ENCODE measurements around the gene SLC41A3.
"Not testable (repeated sequence)": the region's sequence is repeated elsewhere in the genome, so short reads cannot be mapped to it uniquely, and the experiment has no call there.

The SLC41A3 gene

DNA sequence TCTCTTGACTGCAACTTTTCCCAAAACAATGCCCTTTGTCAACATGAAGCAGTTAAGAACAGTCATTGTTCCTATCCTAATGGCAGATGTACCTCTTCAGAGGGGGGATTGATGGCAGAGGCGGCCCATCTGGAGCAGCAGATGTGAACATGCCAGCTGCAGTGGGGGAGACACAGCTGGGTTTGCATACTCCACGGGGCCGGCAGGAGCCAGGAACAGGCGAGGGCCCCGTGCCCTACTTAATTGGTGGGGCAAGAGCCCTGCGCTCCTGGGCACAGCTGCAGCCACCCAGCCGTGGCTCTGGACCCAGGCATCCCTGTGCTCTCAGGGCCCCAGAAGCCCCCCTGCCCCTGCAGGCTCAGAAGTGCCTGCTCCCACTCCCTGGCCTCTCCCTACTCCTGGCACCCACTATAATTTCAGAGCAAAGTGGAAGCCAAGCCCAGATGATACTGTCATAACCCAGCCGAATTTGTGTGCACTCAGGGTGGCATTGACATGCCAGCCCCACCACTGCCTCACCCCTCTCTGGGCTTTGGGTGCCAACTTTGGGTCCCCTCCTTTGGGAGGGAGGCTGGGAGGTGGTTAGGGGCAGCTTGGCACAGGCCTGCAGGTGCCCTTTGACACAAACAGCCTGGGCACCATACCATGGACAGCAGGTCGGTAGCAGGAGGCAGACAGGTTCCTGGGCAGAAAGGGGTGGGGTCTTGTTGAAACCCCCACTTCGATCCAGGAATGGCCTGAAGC lies 80.3 kb downstream of the SLC41A3 start:
- no peak for DNase-seq (ENCODE audit: low read depth, low spot score)

GRCh38 chr3:126002189-126002588 lies 81.7 kb downstream of the SLC41A3 start:
- no peak for DNase-seq (ENCODE audit: low read depth, low spot score)

DNA sequence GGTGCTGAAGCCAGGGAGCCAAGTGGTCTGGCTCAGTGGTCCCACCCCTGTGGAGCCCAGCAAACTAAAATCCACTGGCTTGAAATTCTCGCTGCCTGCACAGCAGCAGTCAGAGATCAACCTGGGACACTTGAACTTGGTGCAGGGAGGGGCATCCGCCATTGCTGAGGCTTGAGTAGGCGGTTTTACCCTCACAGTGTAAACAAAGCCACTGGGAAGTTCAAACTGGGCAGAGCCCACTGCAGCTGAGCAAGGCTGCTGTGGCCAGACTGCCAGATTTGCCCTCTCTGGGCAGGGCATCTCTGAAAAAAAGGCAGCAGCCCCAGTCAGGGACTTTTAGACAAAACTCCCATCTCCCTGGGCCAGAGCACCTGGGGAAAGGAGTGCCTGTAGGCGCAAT lies 87.2 kb downstream of the SLC41A3 start:
- not testable (repeated sequence) for DNase-seq (ENCODE audit: low read depth, low spot score)

DNA sequence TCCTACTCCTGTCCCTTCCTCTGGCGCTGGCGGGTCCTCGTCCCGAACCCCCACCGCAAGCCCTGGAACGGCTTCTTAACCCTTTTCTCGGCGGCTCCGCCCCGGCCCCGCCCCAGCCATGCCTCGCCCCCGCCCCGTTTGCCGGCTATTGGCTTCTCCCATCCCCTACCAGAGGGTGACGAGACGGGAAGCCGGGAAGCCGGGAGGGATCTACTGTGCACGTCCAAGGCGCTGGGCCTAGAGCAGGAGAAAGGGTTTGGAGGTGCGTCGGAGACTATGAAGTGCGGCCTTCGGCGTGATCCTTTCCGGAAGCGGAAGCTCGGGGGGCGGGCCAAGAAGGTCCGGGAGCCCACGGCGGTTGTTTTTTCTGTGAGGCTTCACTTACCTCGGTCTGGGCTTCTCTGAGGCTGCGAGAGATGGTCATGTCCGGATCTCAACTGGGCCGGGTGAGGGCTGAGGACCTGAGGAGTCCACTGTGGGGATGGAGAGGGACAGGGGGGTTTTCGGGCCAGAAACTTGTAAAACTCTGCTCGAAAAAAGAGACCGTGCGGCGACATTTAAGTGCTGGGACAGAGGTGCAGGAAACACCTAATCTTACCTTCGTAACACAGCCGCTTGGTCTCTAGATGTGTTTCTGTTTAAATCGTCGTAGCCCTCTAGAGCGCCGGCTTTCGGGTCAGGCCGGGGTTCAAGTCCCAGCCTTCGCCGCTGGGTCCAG lies 93.5 kb downstream of the SLC41A3 start:
- DNase-seq (ENCODE audit: low read depth, low spot score), result peak; percentile 25

GRCh38 chr3:125984951-125985350 lies 99.0 kb downstream of the SLC41A3 start:
- DNase-seq (ENCODE audit: low read depth, low spot score), result not testable (repeated sequence)

DNA sequence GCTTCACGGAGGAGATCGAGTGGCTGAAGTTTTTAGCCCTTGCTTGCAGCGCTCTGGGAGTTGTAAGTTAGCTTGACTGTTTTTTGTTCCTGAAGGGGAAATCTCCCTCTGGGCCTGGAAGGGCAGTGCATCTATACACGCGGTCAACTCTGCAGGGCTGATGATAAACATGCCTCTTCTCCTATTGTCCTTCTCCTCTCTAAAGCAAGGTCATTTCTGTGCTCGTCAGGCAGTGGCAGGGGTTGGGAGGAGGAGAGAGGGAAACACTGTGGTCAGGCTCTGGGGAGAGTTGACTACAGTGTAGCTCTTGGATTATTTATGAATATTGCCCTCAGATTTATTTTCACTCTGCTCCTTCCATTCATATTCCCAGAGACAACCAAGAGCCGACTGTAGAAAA lies 106.8 kb downstream of the SLC41A3 start:
- not testable (repeated sequence) for DNase-seq (ENCODE audit: low read depth, low spot score)

DNA sequence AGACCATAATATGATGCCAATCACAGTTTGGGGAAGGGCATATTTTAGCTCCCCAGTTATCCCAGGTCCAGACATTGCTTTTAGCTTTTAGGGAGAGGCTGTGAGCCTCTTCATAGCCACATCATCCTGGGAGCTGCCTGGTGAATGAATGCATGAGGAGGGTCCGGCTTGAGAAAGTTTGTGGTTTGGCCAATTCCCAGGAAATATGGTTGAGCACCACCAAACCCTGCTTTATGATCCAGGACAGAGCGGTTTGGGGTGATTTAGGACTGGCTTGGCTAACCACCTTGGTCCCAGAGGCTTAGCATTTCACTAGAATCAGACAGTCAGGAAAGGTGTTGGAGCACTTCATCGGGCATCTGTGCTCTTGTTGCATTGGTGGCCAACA lies 107.9 kb downstream of the SLC41A3 start:
- DNase-seq (ENCODE audit: low read depth, low spot score), result not testable (repeated sequence)

- DNase-seq (ENCODE audit: low read depth, low spot score), result not testable (repeated sequence)
These were observed 108.5 kb downstream of the SLC41A3 start for GRCh38 chr3:125975245-125976002.

GRCh38 chr3:125971997-125972944 lies 111.7 kb downstream of the SLC41A3 start:
- DNase-seq (ENCODE audit: low read depth, low spot score), result not testable (repeated sequence)

DNA sequence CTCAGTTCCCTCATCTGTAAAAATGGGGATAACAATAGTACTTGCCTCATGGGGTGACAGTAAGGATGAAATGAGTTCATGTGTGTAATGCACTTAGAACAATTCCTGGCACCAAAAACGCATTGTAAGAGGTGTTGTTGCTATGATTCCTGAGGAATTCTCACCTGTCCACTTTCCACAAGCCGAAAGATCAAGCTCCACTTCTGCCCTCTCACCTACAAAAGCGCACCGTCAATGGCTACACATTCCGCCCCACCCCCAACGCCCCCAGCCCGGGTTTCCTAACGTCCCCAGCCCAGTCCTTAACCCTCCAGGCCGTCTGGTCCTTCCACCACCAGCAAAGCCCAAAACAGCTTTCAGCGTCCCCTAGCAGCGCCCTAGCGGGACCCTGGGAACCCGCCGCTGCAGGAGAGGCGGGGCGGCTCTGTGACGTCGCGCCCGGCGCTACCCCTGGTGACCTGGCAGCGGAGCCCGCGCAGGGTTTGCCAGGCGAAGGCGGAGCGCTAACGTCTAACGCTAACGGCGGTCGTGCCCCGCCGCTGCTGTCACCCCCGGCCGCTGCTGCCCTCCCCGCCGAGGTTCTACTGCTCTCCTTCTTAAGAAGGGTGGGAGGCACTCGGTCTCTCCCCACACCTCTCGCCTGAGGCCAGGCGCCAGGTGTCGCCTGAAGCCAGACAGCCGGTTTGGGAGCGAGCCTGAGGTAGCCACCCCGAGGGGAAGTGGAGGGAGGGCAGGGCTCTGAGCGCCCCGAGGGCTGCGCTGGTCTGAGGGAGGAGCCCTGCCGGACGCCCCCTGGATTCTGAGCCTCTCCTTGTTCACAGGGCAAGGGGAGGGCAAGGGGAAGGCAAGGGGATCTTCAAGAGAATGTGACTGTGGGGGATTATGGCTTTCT lies 115.0 kb downstream of the SLC41A3 start, which contains the start of gene ROPN1B:
Gene ROPN1B (plus strand): TSS at position 478 of the 892 bp plus-strand sequence. CDS start 2,877 bp downstream, outside the sequence.
- DNase-seq (ENCODE audit: low read depth, low spot score), result not testable (repeated sequence)

DNA sequence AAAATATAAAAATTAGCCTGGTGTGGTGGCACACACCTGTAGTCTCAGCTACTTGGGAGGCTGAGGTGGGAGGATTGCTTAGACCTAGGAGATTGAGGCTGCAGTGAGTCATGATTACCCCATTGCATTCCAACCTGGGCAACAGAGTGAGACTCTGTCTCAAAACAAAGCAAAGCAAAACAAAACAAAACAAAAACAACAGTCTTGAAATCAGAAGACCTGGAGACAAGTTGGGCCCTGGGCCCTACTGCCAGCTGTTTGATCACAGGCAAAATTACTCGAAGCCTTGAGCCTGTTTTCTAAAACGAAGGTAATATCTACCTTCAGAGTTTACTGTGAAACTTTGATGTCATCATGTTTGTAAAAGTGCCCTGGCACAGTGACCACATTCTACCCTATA lies 115.8 kb downstream of the SLC41A3 start:
- DNase-seq (ENCODE audit: low read depth, low spot score), result not testable (repeated sequence)

DNA sequence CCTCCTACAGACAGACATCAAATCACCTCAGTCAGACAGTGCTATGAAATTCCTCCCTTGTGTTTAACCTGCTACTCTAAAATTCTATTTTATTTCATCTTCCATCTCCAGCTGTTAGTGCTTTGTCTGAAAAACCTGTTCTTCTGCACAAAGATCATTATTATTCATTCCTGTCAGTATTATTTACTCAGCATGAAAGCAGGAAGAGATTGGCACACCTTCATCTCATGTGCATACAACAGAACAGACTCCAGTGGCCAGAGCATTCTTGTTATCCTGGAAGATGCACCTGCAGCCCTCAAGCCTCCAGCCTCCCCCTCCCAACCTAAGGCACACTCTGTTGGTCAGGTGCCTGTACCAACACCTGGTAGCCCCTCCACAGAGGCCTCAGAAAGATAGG lies 116.8 kb downstream of the SLC41A3 start:
- DNase-seq (ENCODE audit: low read depth, low spot score), result no peak

DNA sequence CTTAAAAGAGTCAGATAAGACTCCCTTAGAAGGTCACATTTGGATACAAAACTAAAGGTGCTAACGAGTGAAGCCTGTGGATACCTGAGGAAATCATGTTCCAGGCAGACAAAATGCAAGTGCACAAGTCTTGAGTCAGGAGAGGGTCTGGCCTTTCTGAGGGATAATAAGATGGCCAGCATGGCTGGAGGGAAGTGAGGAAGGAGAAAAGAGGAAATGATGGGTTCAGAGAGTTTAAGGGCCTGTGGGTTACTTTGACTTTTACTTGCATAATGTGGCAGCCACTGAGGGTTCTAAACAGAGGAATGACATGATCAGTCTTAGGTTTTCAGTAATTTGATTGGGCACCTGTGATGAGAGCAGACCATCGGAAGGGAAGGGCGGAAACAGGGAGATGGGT lies 118.4 kb downstream of the SLC41A3 start:
- no peak for DNase-seq (ENCODE audit: low read depth, low spot score)

DNA sequence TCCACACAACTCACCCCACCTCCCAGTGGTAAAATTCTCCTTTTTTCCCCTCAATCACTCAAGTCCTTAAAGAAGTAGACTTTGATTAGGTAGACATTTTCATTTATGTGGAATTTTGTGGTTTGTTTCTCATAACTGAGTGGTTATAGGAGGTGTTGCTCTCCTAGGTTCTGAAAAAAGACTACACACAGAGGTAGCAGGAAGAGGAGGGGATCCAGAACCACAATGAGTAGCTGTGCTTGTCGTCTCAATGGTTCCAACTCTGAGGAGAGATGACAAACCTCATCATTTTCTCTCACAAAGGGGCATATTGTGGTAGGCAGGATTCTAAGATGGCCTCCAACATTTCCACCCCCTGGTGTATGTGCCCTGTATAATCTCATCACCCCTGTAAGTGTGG lies 120.1 kb downstream of the SLC41A3 start:
- DNase-seq (ENCODE audit: low read depth, low spot score), result not testable (repeated sequence)

DNA sequence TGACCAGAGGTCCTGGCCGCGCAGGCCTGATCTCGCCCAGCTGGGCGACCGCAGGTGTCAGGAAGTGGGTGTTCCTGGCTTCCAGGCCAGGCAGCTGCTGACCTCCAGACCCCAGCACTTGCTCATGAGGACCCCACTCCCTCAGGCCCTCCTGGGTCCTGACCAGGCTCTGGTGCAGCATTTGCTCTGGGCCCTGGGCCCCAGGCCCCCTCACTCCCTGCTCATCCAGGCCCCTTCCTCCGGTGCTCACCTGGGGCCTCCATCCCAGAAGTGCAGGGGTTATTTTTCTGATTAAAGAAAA lies 122.7 kb downstream of the SLC41A3 start:
- no peak for DNase-seq (ENCODE audit: low read depth, low spot score)

GRCh38 chr3:125960456-125961288 lies 123.3 kb downstream of the SLC41A3 start:
- DNase-seq (ENCODE audit: low read depth, low spot score), result no peak

DNA sequence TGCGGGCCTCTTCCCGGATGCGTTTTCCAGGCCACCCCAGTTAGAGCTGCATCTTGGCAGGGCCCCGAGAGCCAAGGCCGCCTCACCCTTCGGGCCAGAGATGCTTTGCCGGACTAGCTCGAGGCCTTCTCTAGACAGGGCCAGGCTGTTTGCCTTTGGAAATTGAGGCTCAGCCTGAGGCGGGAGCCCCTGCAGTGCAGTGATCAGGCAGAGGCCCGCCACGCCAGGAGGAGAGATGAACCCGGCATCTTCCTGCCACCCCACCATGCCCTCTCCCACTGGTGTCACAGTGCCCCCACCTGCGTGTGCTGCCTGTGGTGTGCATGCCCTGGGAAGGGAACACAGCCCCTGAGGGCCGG lies 123.9 kb downstream of the SLC41A3 start:
- no peak for DNase-seq (ENCODE audit: low read depth, low spot score)

- DNase-seq (ENCODE audit: low read depth, low spot score), result no peak
These were observed 124.4 kb downstream of the SLC41A3 start for GRCh38 chr3:125959317-125960065.
